Posterior cingulate gyrus (tissue), 11 donors: ENCODE results near the gene SORCS2.
A peak's percentile ranks its signal among the peaks of the same experiment; 100 is the strongest.

Experiments used
- DNase-seq, 10 donors: peaks; one replicate each; pipeline versions ENCODE4 v3.0.0 to v3.0.0-alpha.2; 2020 to 2021; ENCODE audit warnings: mixed read lengths in 3 of 10
- intact Hi-C: fragments of 100-400 bp; cut with DNase I; formaldehyde crosslinking; loops from one replicate; pipeline ENCODE4 v1.15.1; 2023

SORCS2 gene

DNA sequence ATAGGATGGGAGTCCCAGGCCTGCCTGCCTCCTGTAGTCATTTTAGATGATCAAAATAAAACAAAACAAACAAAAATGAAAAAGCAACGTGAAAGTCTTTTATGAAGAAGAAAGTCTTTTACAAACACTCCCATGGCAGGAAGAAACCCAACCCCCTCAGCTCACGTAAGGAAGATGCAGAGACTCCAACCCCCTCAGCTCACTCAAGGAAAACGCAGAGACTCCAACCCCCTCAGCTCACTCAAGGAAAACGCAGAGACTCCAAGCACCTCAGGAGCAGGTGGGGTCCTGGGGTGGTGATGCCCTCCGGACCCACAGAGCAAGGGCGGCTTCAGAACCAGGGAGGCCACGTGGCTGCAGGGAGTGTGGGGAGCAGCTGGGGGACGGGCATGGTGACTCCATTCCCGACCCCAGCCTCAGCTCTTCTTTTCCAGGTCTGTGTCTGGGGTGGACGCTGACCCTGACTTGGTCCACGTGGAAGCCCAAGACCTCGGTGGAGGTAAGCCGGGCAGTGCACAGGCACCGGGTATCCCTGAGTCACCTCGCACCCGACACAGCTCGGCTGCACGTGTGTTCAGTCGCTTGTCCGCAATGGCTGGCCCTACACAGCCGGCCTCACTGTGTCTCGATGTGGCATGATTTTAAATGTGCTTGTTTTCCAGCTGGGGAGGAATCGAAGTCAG lies 468.9 kb downstream of the SORCS2 start:
- intact Hi-C loops: no loop called here
- DNase-seq: peak in 3 of 10 donors; percentile 46 to 74 (median 47)

DNA sequence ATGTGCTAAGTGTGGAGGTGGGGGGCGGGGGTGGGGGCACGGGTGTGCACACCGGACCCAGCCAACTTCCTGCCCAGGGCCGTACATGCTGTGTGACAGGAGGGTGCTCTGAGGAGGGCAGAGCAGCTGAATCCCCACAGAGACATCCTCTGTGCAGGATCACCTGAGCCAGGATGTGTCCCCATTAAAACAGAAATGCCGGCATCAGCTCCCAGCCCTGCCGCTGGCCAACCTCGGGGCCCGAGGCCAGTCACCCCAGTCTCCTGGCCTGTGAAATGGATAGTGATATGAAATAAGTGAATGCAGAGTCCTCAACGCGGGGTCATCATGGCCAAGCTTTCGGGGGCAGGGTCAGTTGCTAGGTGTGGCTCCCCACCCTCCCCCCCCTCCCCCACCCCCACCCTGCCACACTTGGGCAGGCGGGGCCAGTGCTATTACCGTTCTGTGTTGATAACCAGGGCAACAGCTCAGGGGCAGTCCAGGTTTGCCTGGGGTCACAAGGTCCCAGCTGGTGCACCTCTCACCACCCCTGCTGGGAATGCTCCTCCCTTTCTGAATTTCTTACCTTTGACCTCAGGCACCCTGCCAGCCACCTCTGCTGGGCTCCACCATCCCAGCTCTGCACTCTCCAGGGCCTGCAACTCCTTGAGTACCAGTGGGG lies 469.6 kb downstream of the SORCS2 start:
- intact Hi-C loops: no loop called here
- peak in 3 of 10 donors; percentile 49 to 77 (median 70) for DNase-seq

DNA sequence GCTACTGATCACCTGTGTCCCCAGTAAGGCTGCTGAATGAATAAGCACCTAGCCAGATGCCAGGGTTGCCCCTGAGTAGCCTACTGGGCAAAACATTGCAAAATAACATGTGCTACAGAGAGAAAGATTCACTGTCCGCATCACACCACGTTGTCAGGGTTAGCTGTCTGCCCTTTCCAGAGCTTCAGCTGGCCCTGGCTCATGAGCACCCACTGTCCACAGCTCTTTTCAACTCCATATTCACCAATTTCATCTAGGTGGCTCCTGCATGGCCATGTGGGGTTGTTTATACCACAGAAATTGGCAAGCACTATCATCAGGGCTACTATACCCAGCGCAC lies 470.1 kb downstream of the SORCS2 start:
- intact Hi-C loops: no loop called here
- peak in 1 of 10 donors; percentile 34 for DNase-seq

DNA sequence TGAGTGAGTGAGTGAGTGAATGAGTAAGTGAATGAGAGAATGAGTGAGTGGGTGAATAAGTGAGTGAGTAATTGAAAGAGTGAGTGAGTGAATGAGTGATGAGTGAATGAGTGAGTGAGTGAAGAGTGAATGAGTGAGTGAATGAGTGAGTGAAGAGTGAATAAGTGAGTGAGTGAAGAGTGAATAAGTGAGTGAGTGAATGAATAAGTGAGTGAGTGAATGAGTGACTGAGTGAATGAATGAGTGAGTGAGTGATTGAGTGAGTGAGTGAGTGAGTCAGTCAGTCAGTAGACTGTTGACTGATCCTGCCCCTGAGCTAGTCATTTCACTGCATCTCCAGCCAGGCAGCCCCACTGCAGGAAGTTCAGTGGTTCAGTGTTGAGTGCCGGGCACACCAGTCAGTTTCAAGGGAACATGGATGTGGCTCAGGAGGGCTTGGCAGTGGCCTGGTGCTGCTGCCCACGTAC lies 470.8 kb downstream of the SORCS2 start:
- intact Hi-C loops: no loop called here
- DNase-seq: peak in 3 of 10 donors; percentile 33 to 76 (median 39)

GRCh38 chr4:7664106-7664505 lies 471.8 kb downstream of the SORCS2 start:
- DNase-seq: peak in 2 of 10 donors; percentile 35 to 67
- intact Hi-C loops: no loop called here

DNA sequence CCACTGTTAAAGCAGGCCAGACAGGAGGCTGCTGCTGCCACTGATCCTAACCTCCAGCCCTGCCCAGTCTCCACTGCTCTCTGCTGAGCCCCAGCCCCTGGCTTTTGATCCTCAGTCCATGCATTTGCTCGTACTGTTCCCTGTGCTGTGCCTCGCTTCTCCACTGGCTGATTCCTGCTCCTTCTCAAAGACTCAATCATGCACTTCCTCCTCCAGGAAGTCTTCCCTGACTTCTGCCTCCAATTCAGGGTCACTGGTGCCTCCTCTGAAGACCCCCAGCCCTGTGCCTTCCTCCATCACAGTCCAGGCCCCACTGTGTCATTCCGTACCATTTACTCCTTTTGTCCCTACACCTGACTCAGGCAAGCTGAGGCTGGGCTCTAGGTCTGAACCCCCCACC lies 473.0 kb downstream of the SORCS2 start:
- intact Hi-C loops: no loop called here
- no peak for DNase-seq

GRCh38 chr4:7666011-7666410 lies 473.7 kb downstream of the SORCS2 start:
- intact Hi-C loops: no loop called here
- DNase-seq: peak in 3 of 10 donors; percentile 21 to 54 (median 53)

GRCh38 chr4:7666744-7667143 lies 474.4 kb downstream of the SORCS2 start:
- intact Hi-C loops: no loop called here
- DNase-seq: no peak

DNA sequence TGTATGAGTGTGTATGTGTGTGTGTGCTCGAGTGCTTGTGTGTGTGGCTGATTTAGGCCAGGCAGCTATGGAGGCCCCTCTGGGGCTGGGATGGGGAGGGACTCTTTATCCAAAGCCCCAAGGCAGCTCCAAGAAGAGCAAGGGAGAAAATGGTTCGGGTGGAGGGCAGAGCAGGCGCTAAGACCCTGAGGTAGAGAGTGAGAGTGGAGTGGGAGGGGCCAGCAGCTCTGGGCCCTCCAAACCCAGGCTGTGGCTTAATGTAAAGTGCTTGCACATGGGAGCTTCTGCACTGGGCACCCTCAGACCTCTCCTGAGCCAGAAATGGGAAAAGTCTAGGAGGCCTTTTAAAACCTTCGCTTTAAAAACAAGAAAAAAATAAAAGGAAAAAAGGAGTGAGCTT lies 475.9 kb downstream of the SORCS2 start:
- peak in 3 of 10 donors; percentile 6 to 32 (median 28) for DNase-seq
- intact Hi-C loops: no loop called here

DNA sequence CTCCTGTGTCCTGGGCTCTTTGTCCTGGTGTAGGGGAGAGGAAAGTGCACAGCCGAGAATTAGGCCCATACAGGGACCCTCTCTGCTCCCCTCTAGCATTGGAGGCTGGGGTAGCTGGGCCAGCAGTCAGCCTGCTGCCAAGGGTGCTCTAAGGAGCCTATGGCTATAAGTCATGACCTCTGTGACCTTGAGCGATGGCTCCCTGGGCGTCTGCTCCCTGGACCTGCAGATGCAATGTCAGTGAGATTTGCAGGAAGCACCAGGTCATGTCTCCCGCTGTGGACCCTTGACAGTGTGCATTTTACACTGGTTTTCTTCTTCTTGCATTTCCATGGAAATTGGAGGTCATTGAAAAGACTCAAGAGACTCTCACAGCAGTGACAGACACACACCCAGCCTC lies 476.5 kb downstream of the SORCS2 start:
- DNase-seq: peak in 3 of 10 donors; percentile 34 to 64 (median 60)
- intact Hi-C loops: no loop called here

- intact Hi-C loops: no loop called here
- no peak for DNase-seq
Measured at GRCh38 chr4:7672601-7673000, 480.3 kb downstream of the SORCS2 start.

DNA sequence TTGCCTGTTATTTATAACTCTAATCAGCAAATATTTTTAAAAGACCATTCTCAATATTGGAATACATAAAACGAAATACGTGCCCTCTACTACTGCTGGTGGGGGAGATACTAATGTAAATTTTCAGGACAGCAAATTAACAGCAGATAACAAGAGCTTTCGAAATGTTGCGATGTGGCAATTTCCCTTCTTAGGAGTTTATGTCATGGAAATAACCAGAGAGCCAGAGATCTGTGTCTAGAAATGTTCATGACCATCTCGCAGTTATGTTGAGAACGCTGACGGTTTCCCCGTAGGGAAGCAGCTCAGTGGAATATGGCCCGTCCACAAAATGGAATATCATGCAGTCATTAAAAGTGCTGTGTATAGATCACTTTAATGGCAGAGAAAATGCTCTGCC lies 480.8 kb downstream of the SORCS2 start:
- no peak for DNase-seq
- intact Hi-C loops: no loop called here

- intact Hi-C loops: no loop called here
- DNase-seq: peak in 3 of 10 donors; percentile 22 to 61 (median 29)
Measured at GRCh38 chr4:7674706-7675105, 482.4 kb downstream of the SORCS2 start.

DNA sequence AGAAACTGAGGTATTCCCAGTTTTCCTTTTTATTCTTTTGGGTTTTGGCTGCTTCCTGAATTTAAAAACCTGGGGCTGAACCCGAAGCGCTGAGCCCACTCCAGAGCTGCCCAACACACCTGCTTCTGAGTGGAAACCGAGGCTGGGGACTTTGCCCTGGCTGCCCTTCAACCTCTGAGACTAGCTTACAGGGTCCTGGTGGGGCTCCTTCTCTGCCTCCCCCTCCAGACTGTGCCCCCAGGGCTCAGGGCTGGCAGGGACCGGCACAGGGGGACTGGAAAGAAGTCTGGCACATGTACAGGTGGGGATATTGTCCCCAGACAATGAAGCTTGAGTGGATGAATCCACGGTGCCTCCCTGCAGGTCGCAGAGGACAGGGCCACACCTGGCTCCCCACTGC lies 482.8 kb downstream of the SORCS2 start:
- intact Hi-C loops: no loop called here
- peak in 3 of 10 donors; percentile 35 to 62 (median 51) for DNase-seq

DNA sequence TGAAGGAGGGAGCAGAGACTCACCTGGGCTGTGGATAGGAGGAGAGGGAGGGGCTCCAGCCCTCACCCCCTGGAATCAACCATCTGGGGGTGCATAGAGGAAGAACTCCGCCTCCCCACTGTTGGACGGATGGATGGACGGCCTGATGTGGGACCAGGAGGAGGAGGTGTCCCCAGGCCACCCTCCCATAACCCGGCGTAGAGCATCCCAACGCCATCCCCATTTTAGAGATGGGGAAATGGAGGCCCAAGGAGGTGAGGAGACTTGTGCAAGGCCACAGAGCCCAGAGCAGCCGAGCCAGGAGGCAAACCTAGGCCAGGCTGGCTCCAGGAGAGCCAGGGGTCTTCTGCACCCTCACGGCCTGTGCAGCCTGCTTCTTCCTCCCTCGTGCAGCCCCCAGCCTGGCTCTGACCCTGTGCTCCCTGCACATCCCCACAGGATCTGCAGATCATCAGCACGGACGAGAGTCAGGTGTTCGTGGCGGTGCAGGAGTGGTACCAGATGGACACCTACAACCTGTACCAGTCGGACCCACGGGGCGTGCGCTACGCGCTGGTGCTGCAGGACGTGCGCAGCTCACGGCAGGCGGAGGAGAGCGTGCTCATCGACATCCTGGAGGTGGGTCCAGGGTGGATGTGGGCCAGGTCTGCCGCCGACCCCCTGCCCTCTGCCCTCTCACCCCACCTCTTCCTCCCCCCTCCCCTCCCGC lies 483.4 kb downstream of the SORCS2 start:
- DNase-seq: peak in 3 of 10 donors; percentile 55 to 83 (median 75)
- intact Hi-C loops: no loop called here

DNA sequence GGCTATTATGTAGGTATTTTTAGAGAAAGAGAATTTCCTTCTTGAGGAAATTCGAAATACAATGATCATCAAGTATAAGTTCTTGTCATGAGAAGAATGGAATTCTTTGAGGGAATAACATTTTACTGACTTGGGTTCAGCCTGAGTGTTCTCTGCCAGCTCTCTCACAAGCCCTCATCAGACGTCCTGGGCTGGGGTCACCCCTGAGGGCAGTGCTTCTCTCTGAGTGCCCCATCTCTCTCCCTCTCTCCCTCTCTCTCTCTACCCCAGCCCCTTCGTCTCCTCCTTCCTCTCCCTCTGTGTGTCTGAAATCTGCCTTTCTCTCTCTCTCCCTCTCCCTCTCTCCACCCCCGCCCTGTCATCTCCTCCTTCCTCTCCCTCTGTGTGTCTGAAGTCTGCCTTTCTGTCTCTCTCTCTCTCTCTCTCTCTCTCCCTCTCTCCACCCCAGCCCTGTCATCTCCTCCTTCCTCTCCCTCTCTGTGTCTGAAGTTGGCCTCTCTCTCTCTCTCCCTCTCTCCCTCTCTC lies 484.1 kb downstream of the SORCS2 start:
- DNase-seq: no peak
- intact Hi-C loops: no loop called here

DNA sequence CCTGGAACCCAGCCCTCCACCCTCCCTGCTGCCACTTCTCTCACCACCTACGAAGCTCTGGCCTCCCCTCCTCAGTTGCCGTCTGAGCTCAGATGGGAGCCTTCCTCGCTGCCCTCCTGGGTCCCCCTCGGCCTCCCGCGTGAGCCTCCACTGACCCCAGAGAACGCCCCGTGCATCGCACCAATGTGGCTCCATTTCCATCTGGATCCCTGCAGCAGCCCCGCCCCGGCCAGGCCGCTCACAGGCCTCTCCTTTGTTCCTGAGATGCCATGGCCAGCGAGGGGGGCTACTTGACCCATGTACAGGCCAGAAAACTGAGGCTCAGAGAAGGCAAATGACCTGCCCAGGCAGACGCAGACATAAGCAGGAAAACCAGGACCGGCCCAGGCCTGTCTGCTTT lies 484.7 kb downstream of the SORCS2 start:
- intact Hi-C loops: no loop called here
- peak in 3 of 10 donors; percentile 59 to 74 (median 68) for DNase-seq

DNA sequence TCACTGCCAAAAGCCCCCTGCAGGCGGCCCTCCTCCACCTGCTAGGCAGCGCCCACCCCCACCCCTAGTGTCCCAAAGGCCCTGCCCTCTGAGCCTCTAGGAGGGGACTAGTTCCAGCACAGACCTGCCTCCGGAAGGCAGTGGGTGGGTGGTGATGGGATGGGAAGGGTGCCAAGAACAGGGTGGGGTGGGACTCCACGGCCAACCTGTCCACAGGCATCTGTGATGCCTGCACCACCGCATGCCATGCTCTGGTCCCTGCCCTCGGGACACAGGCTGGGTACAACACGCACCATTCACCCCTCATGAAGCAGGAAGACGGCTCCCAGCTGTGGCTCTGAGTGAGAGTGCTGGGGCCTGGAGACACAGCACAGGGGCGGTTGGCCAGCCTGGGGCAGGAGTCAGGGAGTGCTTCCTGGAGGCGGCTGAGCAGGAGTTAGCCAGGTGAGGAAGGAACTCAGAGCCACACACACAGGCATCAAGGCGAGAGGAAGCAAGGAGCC lies 485.5 kb downstream of the SORCS2 start:
- peak in 3 of 10 donors; percentile 43 to 57 (median 48) for DNase-seq
- intact Hi-C loops: no loop called here

DNA sequence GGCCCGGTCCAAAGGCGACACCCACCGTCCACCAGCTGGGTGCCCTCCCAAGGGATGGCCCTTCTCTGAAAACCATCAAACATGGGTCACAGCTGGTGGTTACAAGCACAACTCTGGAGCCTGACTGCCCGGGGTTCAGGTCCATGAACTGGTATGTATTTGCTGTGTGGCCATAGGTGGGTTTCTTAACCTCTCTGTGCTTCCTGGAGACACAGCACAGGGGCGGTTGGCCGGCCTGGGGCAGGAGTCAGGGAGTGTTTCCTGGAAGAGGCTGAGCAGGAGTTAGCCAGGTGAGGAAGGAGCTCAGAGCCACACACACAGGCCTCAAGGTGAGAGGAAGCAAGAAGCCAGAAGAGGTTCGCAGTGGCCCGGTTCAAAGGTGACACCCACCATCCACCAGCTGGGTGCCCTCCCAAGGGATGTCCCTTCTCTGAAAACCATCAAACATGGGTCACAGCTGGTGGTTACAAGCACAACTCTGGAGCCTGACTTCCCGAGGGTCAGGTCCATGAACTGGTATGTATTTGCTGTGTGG lies 486.0 kb downstream of the SORCS2 start:
- DNase-seq: peak in 3 of 10 donors; percentile 11 to 64 (median 33)
- intact Hi-C loops: no loop called here

GRCh38 chr4:7679406-7680040 lies 487.2 kb downstream of the SORCS2 start:
- peak in 3 of 10 donors; percentile 72 to 88 (median 79) for DNase-seq
- intact Hi-C loops: no loop called here
